ENCODE results near the gene YAP1.

The YAP1 gene

GRCh38 chr11:102109896-102110760 is at the start of gene YAP1:
Gene YAP1, plus strand, starts transcription at chr11:102110447. Its CDS starts 402 bp downstream, at chr11:102110849.
- peak; percentile 74 for DNase-seq

- no peak for DNase-seq
Observed at GRCh38 chr11:102061276-102061675, 49.0 kb upstream of the YAP1 start.

GRCh38 chr11:102062106-102062505 is 48.1 kb upstream of the YAP1 start:
- no peak for DNase-seq

- no peak for DNase-seq
Observed at GRCh38 chr11:102064316-102064715, 45.9 kb upstream of the YAP1 start.

GRCh38 chr11:102070766-102071165 is 39.5 kb upstream of the YAP1 start:
- DNase-seq = no peak

- no peak for DNase-seq
Observed at GRCh38 chr11:102071497-102072472, 38.5 kb upstream of the YAP1 start.

DNA sequence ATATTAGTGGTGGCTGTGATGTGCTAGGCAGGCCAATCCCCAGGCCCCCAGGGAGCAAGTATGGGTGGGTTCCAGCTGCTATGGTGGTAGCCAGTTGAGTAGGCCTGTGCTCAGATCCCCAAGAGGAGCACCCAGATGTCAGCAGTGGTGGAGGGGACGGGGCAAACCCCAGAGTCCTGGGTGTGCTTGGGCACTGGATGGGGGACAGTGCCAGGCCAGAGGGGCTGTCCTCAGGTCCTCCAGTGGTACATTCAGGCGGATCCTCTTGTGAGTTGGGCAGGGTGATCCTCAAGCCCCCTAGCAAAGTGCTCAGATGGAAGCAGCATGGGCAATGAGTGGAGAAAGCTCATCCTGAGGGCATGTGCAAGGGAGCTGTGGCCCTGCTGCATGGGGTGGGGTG is 37.0 kb upstream of the YAP1 start:
- DNase-seq = no peak

GRCh38 chr11:102079625-102080024 is 30.6 kb upstream of the YAP1 start:
- DNase-seq = no peak

DNA sequence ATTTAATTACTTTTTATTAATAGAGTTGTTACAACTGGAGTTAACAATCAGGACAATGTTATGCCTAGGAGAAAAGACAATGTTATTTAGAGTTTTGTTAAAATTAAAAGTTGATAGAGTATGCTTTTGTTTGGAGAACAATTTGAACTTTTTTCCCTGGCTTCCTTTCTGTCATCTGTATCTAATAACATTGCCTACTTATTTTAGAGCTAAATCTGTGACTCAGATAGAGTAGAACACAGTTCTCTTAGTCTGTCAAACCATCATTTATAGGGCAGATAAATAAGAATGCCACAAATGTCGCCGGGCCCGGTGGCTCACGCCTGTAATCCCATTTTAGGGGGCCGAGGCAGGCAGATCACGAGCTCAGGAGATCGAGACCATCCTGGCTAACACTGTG is 28.9 kb upstream of the YAP1 start:
- DNase-seq = no peak

GRCh38 chr11:102085864-102086551 is 24.2 kb upstream of the YAP1 start:
- no peak for DNase-seq

GRCh38 chr11:102097186-102097585 is 13.1 kb upstream of the YAP1 start:
- DNase-seq = no peak

DNA sequence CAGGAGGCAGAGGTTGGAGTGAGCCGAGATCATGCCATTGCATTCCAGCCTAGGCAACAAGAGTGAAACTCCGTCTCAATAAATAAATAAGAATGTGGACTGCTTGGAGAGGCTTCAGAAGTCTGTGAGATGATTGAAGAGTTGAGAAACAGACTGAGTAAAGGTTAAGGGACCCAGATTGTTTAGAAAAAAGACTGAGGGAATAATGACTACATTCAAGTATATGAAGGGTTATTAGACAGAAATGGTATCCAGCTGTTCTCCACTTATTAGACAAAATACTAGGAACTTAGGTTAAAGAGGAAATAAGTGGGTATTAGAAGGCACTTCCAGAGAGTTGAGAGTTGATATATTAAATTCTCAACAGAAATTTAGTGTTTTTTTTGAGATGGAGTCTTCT is 10.5 kb upstream of the YAP1 start:
- DNase-seq = no peak

DNA sequence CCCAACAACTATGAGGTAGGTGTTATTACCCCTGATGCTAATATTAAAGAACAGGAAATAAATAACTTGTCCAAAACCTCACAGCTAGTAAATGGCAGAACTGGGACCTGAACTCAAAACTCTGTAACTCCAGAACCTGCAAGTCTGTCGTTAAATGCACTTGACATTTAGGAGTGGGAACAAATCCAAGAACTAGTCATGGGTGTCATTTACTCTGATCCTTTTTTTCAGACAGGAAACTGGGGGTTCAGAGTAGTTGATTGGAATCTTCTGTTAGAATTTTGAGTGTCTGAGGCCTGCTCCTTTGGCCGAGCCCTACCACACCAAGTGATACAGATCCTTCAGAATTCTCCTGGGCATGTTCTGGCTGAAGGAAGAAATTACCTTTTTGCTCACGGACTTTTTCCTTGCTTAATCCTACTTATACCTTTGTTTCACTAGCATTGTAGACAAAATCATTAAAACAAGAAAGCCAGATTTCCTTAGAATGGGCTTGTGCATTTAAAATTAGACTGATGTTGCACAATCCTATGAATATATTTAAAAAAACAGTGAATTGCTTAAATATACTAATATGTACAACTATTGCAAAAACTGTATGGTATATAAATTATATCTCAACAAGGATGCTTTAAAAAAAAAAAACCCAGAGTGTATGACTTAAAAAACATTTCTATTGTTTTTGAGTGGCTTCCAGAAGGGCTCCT is 1.4 kb upstream of the YAP1 start:
- DNase-seq = no peak

- no peak for DNase-seq
Observed at GRCh38 chr11:102110761-102111010, 439 bp downstream of the YAP1 start.

- DNase-seq = peak; percentile 14
Observed at GRCh38 chr11:102111011-102111786, 952 bp downstream of the YAP1 start.

GRCh38 chr11:102111787-102112508 is 1.7 kb downstream of the YAP1 start:
- DNase-seq = no peak

DNA sequence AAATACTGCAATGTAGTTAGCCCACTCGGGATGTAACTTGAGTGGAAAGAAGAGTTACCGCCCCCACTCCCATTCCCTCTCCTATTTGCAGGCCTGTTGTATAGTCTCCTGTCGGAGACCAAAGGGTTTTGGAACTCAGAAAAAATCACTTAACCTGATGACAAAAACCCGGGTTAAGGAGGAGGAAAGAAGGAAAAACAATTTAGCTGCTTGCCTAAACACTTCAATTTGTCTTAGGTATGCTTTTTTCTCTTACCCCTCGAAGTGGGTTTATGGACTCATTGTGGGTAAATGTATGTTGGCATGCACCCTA is 2.2 kb downstream of the YAP1 start:
- no peak for DNase-seq

DNA sequence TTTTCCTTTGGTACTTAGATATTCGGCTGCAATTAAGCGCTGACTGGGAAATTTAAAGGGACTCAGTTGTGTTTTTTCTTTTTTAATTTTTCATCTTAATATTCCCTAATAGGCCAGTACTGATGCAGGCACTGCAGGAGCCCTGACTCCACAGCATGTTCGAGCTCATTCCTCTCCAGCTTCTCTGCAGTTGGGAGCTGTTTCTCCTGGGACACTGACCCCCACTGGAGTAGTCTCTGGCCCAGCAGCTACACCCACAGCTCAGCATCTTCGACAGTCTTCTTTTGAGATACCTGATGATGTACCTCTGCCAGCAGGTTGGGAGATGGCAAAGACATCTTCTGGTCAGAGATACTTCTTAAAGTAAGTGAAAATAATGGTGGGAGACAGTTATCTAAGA is 3.8 kb downstream of the YAP1 start:
- no peak for DNase-seq

DNA sequence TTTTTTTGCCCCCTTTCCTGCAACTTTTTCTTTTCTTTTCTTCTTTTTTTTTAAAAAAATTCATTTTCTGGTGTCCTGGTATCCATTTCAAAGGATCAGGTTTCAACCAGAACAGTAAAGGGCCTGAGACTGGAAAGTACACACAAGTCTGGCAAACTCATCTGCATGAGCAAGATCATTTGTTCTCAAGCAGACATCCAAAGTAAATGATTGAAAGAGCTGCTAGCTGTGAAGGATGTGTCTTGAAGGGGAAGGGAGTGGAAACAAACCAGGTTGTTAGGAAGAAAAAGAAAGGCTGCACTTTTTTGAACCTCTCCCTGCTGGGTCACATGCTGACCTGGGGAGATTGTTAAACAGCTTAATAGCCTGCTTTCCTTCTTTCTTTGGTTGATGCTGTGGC is 5.3 kb downstream of the YAP1 start:
- no peak for DNase-seq

GRCh38 chr11:102116453-102117205 is 6.4 kb downstream of the YAP1 start:
- DNase-seq = no peak
